ENCODE measurements around the gene MRPL11. TPM values are rescaled to one million over a fixed set of nuclear protein-coding genes. Genes with fewer than 3 reads are reported as not detected.
"Not testable (repeated sequence)": the region's sequence is repeated elsewhere in the genome, so short reads cannot be mapped to it uniquely, and the experiment has no call there.

MRPL11 gene
- total RNA-seq, 1 donor from 2014 or later = 58.7 TPM

DNA sequence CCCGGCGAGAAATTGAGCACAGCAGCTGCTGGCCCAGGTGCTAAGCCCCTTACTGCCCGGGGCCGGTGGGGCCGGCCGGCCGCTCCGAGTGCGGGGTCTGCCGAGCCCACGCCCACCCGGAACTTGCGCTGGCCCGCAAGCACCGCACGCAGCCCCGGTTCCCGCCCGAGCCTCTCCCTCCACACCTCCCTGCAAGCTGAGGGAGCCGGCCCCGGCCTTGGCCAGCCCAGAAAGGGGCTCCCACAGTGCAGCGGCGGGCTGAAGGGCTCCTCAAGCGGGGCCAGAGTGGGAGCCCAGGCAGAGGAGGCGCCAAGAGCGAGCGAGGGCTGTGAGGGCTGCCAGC, 2.3 kb upstream of the MRPL11 start:
- ATAC-seq; intact Hi-C loops (cut with DNase I); DNase-seq (ENCODE audit: missing footprints): not testable (repeated sequence)

DNA sequence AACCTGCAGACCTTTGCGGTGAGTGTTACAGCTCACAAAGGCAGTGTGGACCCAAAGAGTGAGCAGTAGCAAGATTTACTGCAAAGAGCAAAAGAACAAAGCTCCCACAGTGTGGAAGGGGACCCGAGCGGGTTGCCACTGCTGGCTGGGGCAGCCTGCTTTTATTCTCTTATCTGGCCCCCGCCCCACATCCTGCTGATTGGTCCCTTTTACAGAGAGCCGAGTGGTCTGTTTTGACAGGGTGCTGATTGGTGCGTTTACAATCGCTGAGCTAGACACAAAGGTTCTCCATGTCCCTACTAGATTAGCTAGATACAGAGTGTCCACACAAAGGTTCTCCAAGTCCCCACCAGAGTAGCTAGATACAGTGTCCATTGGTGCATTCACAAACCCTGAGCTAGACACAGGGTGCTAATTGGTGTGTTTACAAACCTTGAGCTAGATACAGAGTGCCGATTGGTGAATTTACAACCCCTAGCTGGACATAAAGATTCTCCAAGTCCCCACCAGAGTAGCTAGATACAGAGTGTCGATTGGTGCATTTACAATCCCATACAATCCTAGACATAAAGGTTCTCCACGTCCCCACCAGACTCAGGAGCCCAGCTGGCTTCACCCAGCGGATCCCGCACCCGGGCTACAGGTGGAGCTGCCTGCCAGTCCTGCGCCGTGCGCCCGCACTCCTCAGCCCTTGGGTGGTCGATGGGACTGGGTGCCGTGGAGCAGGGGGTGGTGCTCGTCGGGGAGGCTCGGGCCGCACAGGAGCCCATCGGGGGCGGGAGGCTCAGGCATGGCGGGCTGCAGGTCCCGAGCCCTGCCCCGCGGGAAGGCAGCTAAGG, 1.7 kb upstream of the MRPL11 start:
- ATAC-seq = not testable (repeated sequence)

DNA sequence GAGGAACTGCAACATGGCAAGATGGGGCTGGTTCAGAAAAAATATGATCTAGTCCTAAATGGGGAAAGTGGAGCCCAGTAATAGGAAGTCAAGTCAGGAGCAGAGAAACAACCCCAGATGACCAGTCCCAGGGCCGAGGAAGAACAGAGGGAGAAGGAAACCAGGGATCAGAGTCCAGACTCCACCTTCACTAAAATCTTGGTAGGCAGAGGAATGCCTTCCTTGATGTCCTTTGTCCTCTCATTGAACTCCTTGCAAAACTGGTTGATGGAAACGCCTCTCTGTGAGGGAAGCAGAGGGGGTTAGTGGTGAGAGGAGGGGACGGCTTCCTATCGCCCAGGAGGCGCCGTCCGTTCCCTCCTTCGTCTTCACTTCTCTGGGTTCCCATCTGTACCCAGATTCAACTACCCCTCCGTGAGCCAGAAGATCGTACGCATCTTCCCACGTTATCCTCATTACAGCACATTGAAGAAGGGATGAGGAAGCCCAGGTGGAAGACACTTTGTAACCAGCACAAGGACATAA, 607 bp downstream of the MRPL11 start:
- intact Hi-C loops (cut with DNase I) = no loop called here
- DNase-seq (ENCODE audit: missing footprints) = no peak
- ATAC-seq = no peak

More for the DNA sequence above, 1.7 kb upstream of the MRPL11 start:
- intact Hi-C loops (cut with DNase I); DNase-seq (ENCODE audit: missing footprints): not testable (repeated sequence)

DNA sequence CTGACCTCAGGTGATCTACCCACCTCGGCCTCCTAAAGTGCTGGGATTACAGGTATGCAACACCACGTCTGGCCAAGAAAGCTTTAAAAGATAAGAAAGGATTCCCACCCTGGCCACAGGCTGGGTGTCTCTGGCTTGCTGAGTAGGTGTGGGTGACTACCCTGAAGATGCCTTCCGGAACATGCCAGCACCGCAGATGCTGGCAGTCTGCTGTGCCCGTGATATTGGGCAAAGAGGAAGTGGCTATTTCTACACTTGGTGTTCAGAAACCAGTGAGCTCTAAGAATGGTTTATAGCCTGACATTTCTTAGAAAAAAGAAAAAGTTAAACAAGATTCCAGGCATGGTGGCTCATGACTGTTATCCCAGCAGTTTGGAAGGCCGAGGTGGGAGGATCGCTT, 6.1 kb downstream of the MRPL11 start:
- intact Hi-C loops (cut with DNase I) = no loop called here
- DNase-seq (ENCODE audit: missing footprints) (no peak), ATAC-seq (no peak)

DNA sequence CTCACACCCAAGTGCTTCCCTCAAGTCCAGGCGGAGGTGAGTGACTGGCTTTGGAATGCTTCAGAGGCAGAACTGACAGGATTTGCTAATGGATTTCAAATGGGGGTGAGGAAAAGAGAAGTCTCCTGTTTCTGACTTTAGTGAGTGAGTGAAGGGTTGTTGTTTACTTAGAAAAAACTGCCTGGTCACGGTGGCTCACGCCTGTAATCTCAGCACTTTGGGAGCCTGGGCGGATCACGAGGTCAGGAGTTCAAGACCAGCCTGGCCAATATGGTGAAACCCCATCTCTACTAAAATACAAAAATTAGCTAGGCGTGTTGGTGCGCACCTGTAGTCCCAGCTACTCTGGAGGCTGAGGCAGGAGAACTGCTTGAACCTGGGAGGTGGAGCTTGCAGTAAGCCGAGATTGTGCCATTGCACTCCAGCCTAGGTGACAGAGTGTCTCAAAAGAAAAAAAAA, 6.7 kb downstream of the MRPL11 start:
- DNase-seq (ENCODE audit: missing footprints); intact Hi-C loops (cut with DNase I); ATAC-seq: not testable (repeated sequence)

DNA sequence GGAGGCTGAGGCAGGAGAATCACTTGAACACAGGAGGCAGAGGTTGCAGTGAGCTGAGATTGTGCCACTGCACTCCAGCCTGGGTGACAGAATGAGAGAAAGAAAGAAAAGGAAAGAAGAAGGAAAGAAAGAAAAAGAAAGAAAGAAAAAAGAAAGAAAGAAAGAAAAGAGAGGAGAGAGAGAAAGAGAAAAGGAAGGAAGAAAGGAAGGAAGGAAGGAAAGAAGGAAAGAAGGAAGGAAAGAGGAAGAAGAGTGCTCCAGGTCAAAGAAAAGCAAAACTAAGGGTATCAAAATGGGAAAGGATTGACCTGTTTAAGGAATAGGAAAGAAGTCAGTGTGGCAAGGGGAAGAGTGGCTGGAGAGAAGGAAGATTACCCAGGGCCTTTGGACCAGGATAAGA, 7.4 kb downstream of the MRPL11 start:
- intact Hi-C loops (cut with DNase I); DNase-seq (ENCODE audit: missing footprints); ATAC-seq: not testable (repeated sequence)

DNA sequence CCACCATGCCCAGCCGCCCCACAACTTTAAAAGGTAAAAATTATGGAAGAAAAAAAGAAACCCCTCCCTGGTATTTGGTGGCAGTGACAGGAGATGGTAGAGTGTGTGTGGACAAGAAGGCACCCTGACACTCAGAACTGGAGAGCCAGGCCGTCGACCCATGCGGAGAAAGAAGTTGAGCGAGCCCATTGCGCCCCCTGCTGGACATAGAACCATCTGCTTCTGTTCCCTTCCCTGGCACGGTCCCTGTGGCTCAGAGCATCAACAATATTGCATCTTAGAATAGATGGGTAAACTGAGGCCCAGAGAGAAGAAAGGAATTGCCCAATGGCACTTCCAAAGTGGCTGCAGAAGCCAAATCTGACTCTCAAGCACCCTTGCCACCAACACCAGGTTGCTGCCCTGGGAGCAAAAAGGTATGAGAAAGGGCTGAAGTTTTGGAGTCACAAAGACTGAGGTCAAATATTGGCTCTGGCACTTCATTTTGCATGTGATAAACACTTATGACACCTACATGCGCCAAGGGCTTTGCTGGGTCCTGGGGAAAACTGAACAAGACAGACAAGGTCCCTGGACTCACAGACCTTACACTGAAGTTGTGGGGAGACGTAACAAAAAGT, 8.6 kb downstream of the MRPL11 start:
- ATAC-seq (peak; percentile 75), DNase-seq (ENCODE audit: missing footprints) (peak; percentile 89)
- intact Hi-C loops (cut with DNase I) = loop anchor here (1.0 kb wide), 1 partner anchor 22 kb away; no protein-coding TSS in a partner anchor

DNA sequence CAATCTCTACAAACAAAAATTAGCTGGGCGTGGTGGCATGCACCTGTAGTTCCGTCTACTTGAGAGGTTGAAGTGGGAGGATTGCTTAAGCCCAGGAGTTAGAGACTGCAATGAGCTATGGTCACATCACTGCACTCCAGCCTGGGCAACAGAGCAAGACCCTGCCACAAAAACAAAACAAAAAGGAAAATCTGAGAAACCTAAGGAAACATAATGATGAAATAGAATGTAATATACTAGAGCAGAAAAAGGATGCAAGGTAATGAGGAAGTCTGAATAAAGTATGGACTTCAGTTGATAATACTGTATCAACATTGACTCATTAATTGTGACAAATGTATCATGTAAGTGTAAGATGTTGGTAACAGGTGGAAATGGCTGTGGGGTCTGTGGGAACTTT, 9.7 kb downstream of the MRPL11 start:
- no peak for DNase-seq (ENCODE audit: missing footprints)

DNA sequence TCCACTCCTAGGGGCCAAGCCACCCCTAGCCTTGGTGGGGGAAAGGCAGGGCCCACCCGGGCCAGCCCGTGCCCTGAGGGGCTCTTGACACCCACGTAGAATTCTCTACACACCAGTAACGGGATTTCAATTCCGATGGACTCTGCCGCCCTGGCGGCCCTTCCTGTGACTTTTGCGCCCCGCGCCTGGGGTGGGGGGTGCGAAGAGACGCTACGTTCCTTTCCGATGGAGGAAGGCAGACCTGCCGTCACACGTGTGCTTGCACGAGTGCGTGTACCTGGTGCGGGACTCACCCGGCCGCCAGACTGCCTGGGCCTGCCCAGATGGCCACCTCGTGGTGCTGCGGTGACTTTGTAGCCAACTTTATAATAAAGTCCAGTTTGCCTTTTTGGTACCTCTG, 12.3 kb downstream of the MRPL11 start:
- intact Hi-C loops (cut with DNase I) = no loop called here
- DNase-seq (ENCODE audit: missing footprints) = no peak
- no peak for ATAC-seq

More for the DNA sequence above, 9.7 kb downstream of the MRPL11 start:
- ATAC-seq = no peak
- intact Hi-C loops (cut with DNase I) = no loop called here

DNA sequence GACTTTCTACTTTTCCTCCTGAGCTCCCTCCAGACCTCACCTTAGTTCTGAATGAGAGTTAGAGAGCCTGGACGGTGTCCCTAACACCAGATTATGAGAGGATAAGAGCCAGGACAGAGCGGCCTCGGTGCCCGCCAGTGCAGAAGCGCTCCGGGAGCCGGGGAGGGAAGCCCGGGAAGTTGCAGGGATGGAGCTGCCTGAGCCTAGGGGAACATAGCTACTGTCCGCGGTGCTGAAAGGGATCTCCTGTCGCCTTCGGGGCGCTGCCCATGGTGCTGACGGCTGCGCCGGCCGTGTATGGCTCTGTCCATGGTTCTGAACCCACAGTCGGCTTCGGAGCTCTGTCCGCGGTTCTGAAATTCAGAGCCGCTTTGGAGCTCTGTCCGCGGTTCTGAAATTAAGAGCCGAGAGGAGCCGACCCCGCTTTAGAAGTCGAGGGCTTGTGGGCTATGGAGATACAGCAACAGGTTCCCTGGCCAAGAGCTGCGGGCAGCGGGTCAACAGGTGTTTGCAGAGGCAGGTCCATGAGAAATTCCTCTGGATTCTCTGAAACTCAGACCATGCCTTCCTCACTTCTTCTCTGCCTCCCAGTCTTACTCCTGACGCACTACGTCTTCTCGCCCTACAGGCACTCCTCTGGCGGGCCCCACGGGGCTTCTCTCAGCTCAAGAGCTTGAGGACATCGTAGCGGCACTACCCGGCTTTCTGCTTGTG, 17.0 kb downstream of the MRPL11 start:
- intact Hi-C loops (cut with DNase I) = no loop called here
- ATAC-seq (peak; percentile 92), DNase-seq (ENCODE audit: missing footprints) (peak; percentile 88)

DNA sequence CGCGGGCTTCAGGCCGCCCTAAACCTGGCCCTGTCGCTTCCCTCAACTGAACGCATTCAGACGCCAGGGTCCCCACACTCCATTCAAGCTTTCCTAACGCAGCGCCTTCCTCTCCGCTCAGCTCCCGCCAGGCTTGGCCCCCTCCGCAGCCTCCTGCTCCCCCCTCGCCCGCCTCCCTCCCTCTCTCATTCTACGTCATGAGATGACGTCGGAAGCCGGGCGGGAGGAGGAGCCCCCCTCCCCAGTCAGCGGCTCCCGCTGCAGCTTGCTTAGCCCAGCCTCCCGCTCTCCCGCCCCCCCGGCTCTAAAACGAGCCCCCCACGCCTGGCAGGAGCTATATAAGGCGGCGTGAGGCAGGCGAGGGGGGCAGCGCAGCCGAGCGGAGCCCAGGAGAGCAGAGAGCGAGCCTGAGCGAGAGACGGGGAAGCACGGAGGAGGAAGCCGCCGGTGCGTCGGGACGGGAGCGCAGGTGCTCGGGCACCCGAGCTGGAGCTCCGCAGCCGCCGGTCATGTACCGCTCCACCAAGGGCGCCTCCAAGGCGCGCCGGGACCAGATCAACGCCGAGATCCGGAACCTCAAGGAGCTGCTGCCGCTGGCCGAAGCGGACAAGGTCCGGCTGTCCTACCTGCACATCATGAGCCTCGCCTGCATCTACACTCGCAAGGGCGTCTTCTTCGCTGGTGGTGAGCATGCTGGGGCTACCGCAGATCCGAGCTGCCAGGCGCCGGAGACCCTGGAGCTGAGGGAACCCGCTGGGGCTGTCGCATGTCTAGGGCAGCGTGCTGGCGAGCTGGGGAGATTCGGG, 17.8 kb downstream of the MRPL11 start, which contains the start of gene NPAS4:
Gene NPAS4, plus strand, starts transcription at position 365 of the 806 bp plus-strand sequence. Its CDS starts 145 bp downstream, at position 510.
- DNase-seq (ENCODE audit: missing footprints) (no peak), ATAC-seq (no peak)
- intact Hi-C loops (cut with DNase I) = no loop called here

DNA sequence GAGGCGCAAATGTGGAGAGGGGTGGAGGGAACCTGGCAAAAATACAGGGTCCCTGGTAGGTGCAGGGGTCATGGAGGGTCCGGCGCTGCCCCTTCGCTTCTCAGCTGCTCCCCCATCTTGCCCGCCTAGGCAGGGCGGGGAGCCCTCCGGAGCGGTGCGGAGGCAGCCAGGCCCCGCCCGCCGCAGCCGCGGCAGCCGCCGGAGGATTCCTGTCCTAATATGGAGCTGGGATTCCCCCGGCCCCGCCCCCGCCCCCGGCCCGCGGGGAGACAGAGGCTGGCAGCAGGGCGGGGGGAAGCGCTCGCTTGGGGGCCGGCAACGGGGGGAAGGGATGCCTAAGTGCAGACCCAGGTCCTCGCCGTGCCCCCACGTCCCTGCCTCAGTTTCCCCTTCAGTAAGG, 18.8 kb downstream of the MRPL11 start:
- intact Hi-C loops (cut with DNase I) = no loop called here
- DNase-seq (ENCODE audit: missing footprints) (no peak), ATAC-seq (no peak)

DNA sequence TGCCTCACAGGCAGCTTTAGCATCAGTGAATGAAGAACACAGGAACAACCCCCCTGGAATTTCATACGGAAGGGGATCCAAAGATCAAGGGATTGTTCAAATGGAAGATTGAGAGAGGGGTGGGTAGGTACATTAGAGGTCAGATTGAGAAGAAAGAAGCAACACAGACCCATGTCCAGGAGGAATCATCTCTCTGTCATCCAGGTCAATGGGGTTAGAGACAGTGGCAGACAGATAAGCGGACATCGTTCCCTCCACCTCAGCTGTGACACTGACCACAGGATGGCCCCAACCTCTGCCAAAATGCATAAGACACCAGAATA, 19.7 kb downstream of the MRPL11 start:
- intact Hi-C loops (cut with DNase I) = no loop called here
- DNase-seq (ENCODE audit: missing footprints) = no peak
- ATAC-seq = no peak

DNA sequence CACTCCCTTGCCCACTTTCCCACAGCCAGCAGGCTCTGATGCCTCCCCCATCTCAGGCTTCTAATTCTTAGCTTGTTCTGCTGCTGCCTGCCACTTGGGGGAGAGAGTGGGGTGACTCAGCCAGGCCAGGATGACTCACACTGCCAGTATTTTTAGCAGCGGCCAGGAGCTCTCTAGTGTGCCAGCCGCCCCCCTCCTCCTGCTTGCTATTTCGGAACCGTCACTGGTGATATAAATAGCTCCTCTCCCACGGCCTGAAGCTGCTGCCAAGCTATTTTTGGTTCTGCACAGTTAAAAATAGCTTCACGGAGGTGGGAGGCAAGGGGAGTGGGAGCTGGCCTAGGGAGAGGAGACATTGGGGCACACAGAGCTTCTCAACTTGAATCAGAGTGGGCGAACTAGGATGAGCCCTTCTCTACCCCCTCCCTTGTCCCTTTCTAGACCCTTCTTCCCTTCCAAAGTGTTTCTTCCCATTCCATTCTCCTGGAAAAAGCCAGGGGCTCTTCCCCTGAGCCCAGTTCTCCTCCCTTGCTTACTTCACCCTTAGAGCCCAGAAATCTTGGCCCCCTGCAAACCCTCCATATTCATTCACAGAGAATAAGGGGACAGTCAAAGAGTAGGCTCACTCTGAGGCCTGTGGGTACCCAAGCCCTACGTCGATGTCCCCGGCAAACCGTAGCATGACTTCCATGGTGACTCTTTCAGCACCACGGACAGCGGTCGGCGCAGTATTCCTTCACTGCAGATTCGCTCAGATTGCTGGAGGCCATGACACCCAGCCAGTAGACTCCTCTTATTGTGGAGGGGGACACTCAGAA, 20.3 kb downstream of the MRPL11 start:
- peak; percentile 91 for ATAC-seq
- intact Hi-C loops (cut with DNase I) = no loop called here
- peak; percentile 76 for DNase-seq (ENCODE audit: missing footprints)

DNA sequence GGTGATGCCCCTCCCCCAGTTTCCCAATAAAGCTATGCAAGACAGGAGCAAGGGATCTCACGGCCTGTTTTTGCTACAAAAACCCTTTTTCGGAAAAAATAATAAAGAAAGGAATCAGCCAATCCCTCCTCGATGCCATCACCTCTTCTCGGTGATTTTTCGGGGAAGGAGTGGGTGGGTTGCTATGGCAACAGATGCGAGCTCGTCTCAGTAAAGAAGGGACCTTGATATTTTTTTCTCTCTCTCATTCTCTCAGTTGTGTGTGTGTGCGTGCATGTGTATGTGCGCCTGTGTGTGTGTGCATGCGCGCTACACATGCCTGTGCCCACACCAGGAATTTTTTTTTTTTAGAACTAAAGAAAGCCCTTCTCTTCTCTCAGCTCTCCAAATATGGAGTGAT, 21.6 kb downstream of the MRPL11 start:
- intact Hi-C loops (cut with DNase I) = no loop called here
- DNase-seq (ENCODE audit: missing footprints) (no peak), ATAC-seq (no peak)

DNA sequence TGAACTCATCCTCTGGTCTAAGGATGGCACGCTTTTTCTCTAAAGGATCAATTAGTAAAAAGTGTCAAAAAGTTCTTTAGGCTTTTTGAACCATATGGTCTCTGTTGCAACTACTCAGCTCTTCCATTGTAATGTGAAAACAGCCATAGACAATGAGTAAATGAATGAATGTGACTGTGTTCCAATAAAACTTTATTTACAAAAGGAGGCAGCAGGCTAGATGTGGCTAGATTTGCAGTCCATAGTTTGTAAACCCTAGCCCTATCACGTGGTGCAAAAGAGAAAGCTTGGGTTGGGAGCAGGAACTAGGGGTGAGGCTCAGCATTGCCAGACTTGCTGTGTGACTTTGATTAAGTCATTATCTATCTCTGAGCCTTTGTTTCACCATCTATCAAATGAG, 23.2 kb downstream of the MRPL11 start:
- DNase-seq (ENCODE audit: missing footprints) (no peak), ATAC-seq (no peak)
- intact Hi-C loops (cut with DNase I) = no loop called here

DNA sequence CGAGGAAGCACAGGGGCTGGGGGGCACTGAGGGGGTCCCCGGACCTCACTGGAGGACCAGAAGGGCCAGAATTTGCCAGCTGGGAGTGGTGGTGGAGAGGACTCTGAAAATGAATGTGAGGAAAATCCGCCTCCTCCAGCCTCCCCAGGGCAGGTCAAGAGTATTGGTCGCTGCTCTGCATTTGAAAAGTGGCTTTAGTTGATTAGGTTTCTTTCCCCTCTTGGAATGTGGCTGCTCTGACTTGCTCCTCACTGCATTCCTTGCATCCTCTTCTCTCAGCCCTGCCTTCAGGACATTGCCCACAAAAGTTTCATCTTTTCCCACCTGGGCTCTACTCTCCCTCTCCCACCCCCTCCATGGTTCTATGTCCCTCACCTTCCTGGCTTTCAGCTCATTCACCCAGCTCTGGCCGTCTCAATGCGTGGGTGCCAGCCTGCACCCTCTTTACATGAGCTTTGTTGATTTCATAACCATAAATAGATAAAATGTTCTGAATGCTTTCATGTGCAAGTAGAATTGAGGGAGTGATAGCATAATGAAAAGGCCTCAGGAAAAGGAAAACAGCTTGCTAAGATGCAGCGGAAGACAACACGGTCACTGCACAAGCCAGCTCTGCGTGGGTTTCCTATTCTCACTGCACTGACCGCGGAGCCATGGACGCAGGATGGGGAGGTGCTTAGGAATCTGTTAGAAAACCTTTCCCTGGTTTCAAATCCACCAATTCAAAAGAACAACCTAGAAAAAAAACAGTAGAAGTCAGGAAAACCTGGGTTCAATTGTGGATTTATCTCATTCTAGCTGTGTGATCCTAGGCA, 24.3 kb downstream of the MRPL11 start:
- ATAC-seq (no peak), DNase-seq (ENCODE audit: missing footprints) (no peak)
- intact Hi-C loops (cut with DNase I) = no loop called here

All from Right ventricle myocardium inferior (tissue), 1 donor.